Measurements from ENCODE around the gene SREK1. TPM values are rescaled to one million over a fixed set of nuclear protein-coding genes. Genes with fewer than 3 reads are reported as not detected.

Gene SREK1
- total and polyA plus RNA-seq, 2 of the 8 experiments (the other 6 are each of a cell fraction or from before 2014, with no cell fraction given): 10.6 to 40.4 TPM

- no peak overlapping the region for H3K23ac ChIP-seq (ENCODE audit: insufficient read length)
- FAIRE-seq (no peak), DNase-seq (ENCODE audit: low read depth in 1 of 2, low spot score in 2 of 2) (no peak)
- H2BK5ac ChIP-seq (ENCODE audit: low read depth, low read length): no peak overlapping the region
- H3K56ac ChIP-seq (replicated peaks; ENCODE audit: insufficient read length, low read depth, low read length): no peak overlapping the region
- H3K27me3 ChIP-seq (replicated peaks in 1 of 4; ENCODE audit: control insufficient read depth in 3 of 4, extremely low read depth in 1 of 4, insufficient read depth in 3 of 4, low read length in 3 of 4): no peaks in the 10 kb centered on the region
- no peaks in the 10 kb centered on the region for H4K20me1 ChIP-seq (replicated peaks in 1 of 2; ENCODE audit: control insufficient read depth in 1 of 2, insufficient read depth in 2 of 2, low read length in 2 of 2)
- no peaks in the 10 kb centered on the region for H3K23me2 ChIP-seq (ENCODE audit: low read depth, low read length)
- no peak overlapping the region for H3K9ac ChIP-seq (replicated peaks in 1 of 4; ENCODE audit: extremely low read depth in 1 of 4, low read depth in 3 of 4, low read length in 3 of 4)
- no peak overlapping the region for H3K4me3 ChIP-seq (ENCODE audit: extremely low read depth in 1 of 4, insufficient read depth in 2 of 4, low read depth in 3 of 4, low read length in 4 of 4)
- H3K27ac ChIP-seq (ENCODE audit: low read depth, low read length): no peak overlapping the region
- H3K4ac ChIP-seq (replicated peaks; ENCODE audit: insufficient read length, low read depth, low read length): no peak overlapping the region
- no peak overlapping the region for H4K5ac ChIP-seq (ENCODE audit: insufficient read length, low read depth, low read length)
- H2AFZ ChIP-seq (ENCODE audit: low read length): no peak overlapping the region
- ChIA-PET CTCF (ENCODE audit: partially characterized antibody) (interaction anchor here (0.8 kb wide), 1 partner anchor 129 kb away, joined by 3 read pairs; no protein-coding TSS in a partner anchor), POLR2A (ENCODE audit: partially characterized antibody) (no interaction called here)
- no peak overlapping the region for H2BK12ac ChIP-seq (ENCODE audit: low read depth, low read length)
- no peaks in the 10 kb centered on the region for H3K9me3 ChIP-seq (ENCODE audit: insufficient read depth in 2 of 2, low read depth in 1 of 2, low read length in 1 of 2)
- WGBS, 2 experiments (ENCODE audit: extremely low coverage in 1 of 2, insufficient coverage in 1 of 2, insufficient read length in 1 of 2, insufficient replicate concordance in 2 of 2, low coverage in 1 of 2, low lambda C conversion rate in 2 of 2, missing lambda C conversion rate in 1 of 2): 95% methylated on average over 1 of the region's 1 CpG; no CpG with 5 or more reads in 1 of the 2 experiments
- peaks cover 2 to 57% (median 18%) of the 10 kb centered on the region in 4 experiments; a peak in 5 of 8 replicates for H3K36me3 ChIP-seq (ENCODE audit: control insufficient read depth in 2 of 4, insufficient read depth in 4 of 4, low read length in 3 of 4)
- H2BK120ac ChIP-seq (replicated peaks; ENCODE audit: low read depth, low read length): no peak overlapping the region
- no peak overlapping the region for H3K14ac ChIP-seq (ENCODE audit: insufficient read length)
- H2BK15ac ChIP-seq (ENCODE audit: low read length): no peak overlapping the region
- H3K79me2 ChIP-seq (ENCODE audit: control insufficient read depth in 1 of 2, insufficient read depth in 2 of 2, low read length in 2 of 2): no peaks in the 10 kb centered on the region
- no peak overlapping the region for H2AK5ac ChIP-seq (ENCODE audit: low read depth, low read length)
- no peak overlapping the region for H2BK20ac ChIP-seq (ENCODE audit: low read length)
- no peak overlapping the region for H3K4me2 ChIP-seq (ENCODE audit: insufficient read depth in 1 of 2, low read depth in 2 of 2, low read length in 2 of 2)
- no peaks in the 10 kb centered on the region for H3K4me1 ChIP-seq (replicated peaks in 1 of 4; ENCODE audit: control insufficient read depth in 3 of 4, insufficient read depth in 4 of 4, low read length in 3 of 4)
- no peak for TF ChIP-seq TAF1 (IDR thresholded peaks at IDR 0.05; ENCODE audit: low read depth, low read length)
- no peak overlapping the region for H3K18ac ChIP-seq (ENCODE audit: extremely low read depth, low read length)
- H4K8ac ChIP-seq (ENCODE audit: extremely low read depth, insufficient read depth, low read length): no peak overlapping the region
- H4K91ac ChIP-seq (replicated peaks; ENCODE audit: insufficient read length, low read length): no peak overlapping the region
- no peaks in the 10 kb centered on the region for H3K79me1 ChIP-seq (ENCODE audit: low read depth, low read length)
Observed at GRCh38 chr5:66178799-66179198, 34.7 kb downstream of the SREK1 start.
